Measurements from ENCODE around the gene SNAP29. TPM values are rescaled to one million over a fixed set of nuclear protein-coding genes. Genes with fewer than 3 reads are reported as not detected.

Gene SNAP29
- total and polyA plus RNA-seq, 9 of the 15 experiments (the other 6 are each of a cell fraction or from before 2014, with no cell fraction given) = 19.5 to 250 (median 75.9) TPM

- BruUV-seq (replicated peaks) = no TSS peak
- H3K36me3 ChIP-seq (ENCODE audit: control insufficient read depth, insufficient read depth, low read length) = peaks cover 80% of the 10 kb centered on the region
- TF ChIP-seq ZNF507 (tag; conservative IDR thresholded peaks at IDR 0.05) (no peak), ID3 (CRISPR knock-in tag; IDR thresholded peaks at IDR 0.05) (no peak), ID3 (tag; IDR thresholded peaks at IDR 0.05) (peak; percentile 51; the same call in 1 of the 2 replicates), ZNF134 (CRISPR knock-in tag; conservative IDR thresholded peaks at IDR 0.05) (no peak), PHF21A (IDR thresholded peaks at IDR 0.05; ENCODE audit: borderline replicate concordance, low read depth) (no peak), TAL1 (IDR thresholded peaks at IDR 0.05) (no peak), ZFP1 (CRISPR knock-in tag; IDR thresholded peaks at IDR 0.05) (no peak), SNIP1 (IDR thresholded peaks at IDR 0.05; ENCODE audit: low read depth) (no peak), PTTG1 (tag; IDR thresholded peaks at IDR 0.05; ENCODE audit: low read depth) (no peak), PPARD (CRISPR knock-in tag; IDR thresholded peaks at IDR 0.05) (0 out of 2 replicates have a peak, but pooled peaks have one; percentile 6), ZNF586 (CRISPR knock-in tag; conservative IDR thresholded peaks at IDR 0.05) (no peak), ZNF121 (CRISPR knock-in tag; conservative IDR thresholded peaks at IDR 0.05) (0 out of 2 replicates have a peak, but pooled peaks have one; percentile 2), EP400 (IDR thresholded peaks at IDR 0.05) (no peak), E2F4 (CRISPR knock-in tag; IDR thresholded peaks at IDR 0.05; ENCODE audit: low read depth) (peak; percentile 74; the same call in 1 of the 2 replicates), PHB2 (IDR thresholded peaks at IDR 0.05; ENCODE audit: low read depth) (peak; percentile 12; the same call in 1 of the 2 replicates), KHSRP (IDR thresholded peaks at IDR 0.05) (no peak), ZSCAN29 (IDR thresholded peaks at IDR 0.05) (no peak), HES1 (IDR thresholded peaks at IDR 0.05; ENCODE audit: low read depth) (no peak), TRIM25 (IDR thresholded peaks at IDR 0.05; ENCODE audit: borderline replicate concordance) (0 out of 2 replicates have a peak, but pooled peaks have one; percentile 59)
These were observed 43.2 kb upstream of the SNAP29 start for GRCh38 chr22:20815477-20816050.

More at GRCh38 chr22:20815477-20816050, 43.2 kb upstream of the SNAP29 start:
- H4K20me1 ChIP-seq (replicated peaks; ENCODE audit: control insufficient read depth, insufficient read depth, low read length) = peaks cover 5% of the 10 kb centered on the region; the same call in 1 of the 2 replicates
- intact Hi-C loops (cut with micrococcal nuclease) = no loop called here
- H3K79me2 ChIP-seq (ENCODE audit: control insufficient read depth, insufficient read depth, low read length) = no peaks in the 10 kb centered on the region
- DNase-seq (ENCODE audit: extremely low read depth in 1 of 4, low spot score in 3 of 4) = peak in 1 of 4 experiments; percentile 36
- no peak for ATAC-seq
- no peaks in the 10 kb centered on the region for H3K9me1 ChIP-seq (ENCODE audit: control insufficient read depth, insufficient read depth, low read length)
- WGBS (ENCODE audit: insufficient coverage, low coverage, missing lambda C conversion rate) = 85% methylated on average over 9 of the region's 9 CpGs
- H3K9me3 ChIP-seq (replicated peaks; ENCODE audit: control insufficient read depth, insufficient read depth, low read depth, low read length) = no peaks in the 10 kb centered on the region
- H3K27me3 ChIP-seq (ENCODE audit: control insufficient read depth in 2 of 2, insufficient read depth in 2 of 2, low read length in 2 of 2) = no peaks in the 10 kb centered on the region
- ChIA-PET CTCF (ENCODE audit: low intra/inter-chr PET ratio) (no interaction called here), POLR2A (interaction anchor here (0.6 to 2.3 kb wide), 5 partner anchors 9 to 80 kb away, joined by 3 to 8 read pairs (median 4); no protein-coding TSS in a partner anchor)
- H3K4me1 ChIP-seq (replicated peaks in 1 of 2; ENCODE audit: control insufficient read depth in 2 of 2, insufficient read depth in 2 of 2, low read length in 2 of 2) = no peaks in the 10 kb centered on the region
- no peak overlapping the region for H2AFZ ChIP-seq (ENCODE audit: low read depth, low read length)
- no peak overlapping the region for H3K9ac ChIP-seq (ENCODE audit: insufficient read depth in 1 of 2, low read depth in 2 of 2, low read length in 2 of 2)
- in situ Hi-C loops (cut with MboI) = no loop called here
- no peak overlapping the region for H3K4me2 ChIP-seq (ENCODE audit: insufficient read depth, low read length)
- FAIRE-seq = no peak
- no peak overlapping the region for H3K4me3 ChIP-seq
- no peak overlapping the region for H3K27ac ChIP-seq (ENCODE audit: extremely low read depth, low read depth, low read length)
